ENCODE data around the gene ZNF296. TPM values are rescaled to one million over a fixed set of nuclear protein-coding genes. Genes with fewer than 3 reads are reported as not detected.

ZNF296 gene
- total RNA-seq, 1 experiment from 2014 or later = 9.2 TPM

DNA sequence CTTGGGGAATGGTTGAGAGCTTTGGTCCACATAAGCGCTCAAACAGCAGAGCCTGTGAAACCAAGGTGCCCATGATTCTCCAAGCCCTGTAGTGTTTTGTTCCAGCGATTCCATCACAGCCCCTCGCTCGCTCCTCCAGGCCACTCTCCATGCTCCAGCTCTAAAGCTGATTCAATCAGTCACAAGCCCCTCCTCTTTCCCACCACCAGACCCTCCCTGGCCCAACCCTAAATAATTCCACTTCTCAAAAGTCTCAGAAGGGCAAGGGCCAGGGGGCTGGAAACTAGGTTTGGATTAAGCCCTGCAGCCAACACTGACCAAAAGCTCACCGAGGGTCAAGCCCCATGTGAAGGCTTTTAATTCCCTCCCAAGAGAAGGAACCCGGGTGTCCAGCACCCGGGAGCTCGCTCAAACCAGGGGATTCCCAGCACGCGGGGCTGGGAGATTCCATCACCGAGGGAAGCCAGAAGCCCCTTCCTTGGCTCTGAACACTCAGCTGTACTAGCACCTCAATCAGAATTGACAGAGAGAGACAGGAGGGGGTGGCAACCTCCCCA lies 1.5 kb downstream of the ZNF296 start:
- peaks cover 26 to 35% of the 10 kb centered on the region in 2 experiments for H3K4me1 ChIP-seq (ENCODE audit: control insufficient read depth in 1 of 2, insufficient read depth in 2 of 2, low read length in 2 of 2)
- ChIA-PET POLR2A (no interaction called here), CTCF (no interaction called here), RAD21 (ENCODE audit: low non-redundant PET in 1 of 2, low total read pairs in 2 of 2, uncharacterized antibody in 2 of 2, unreplicated experiment in 2 of 2) (no interaction called here)
- no peak for ATAC-seq
- peaks cover 34% of the 10 kb centered on the region for H3K79me2 ChIP-seq (ENCODE audit: insufficient read depth, low read length)
- DNase-seq (ENCODE audit: low read depth, low spot score) = no peak
- no peaks in the 10 kb centered on the region for H4K20me1 ChIP-seq (ENCODE audit: insufficient read depth)
- TF ChIP-seq ELF1 (IDR thresholded peaks at IDR 0.05; ENCODE audit: borderline replicate concordance, low read depth) = no peak
- no peak overlapping the region for H2AFZ ChIP-seq (ENCODE audit: low read depth, low read length, poor library complexity, severe bottlenecking)
- H3K9me2 ChIP-seq (ENCODE audit: insufficient read depth) = no peaks in the 10 kb centered on the region
- H3K9ac ChIP-seq (ENCODE audit: low read length) = peak overlapping the region; percentile 48
- intact Hi-C loops (cut with micrococcal nuclease) = loop anchor here (5.0 kb wide), 1 partner anchor 262 kb away; no protein-coding TSS in a partner anchor
- no peaks in the 10 kb centered on the region for H3K27me3 ChIP-seq (ENCODE audit: insufficient read depth, low read length)
- peaks cover 8 to 15% of the 10 kb centered on the region in 2 experiments; a peak in 2 of 4 replicates for H3K36me3 ChIP-seq (ENCODE audit: control insufficient read depth in 1 of 2, insufficient read depth in 2 of 2, low read length in 2 of 2)
- no peaks in the 10 kb centered on the region for H3K9me3 ChIP-seq (ENCODE audit: control insufficient read depth in 1 of 2, insufficient read depth in 1 of 2, low read depth in 1 of 2, low read length in 2 of 2)
- H3K4me2 ChIP-seq (ENCODE audit: low read length) = peak overlapping the region; percentile 94
- peak overlapping the region; percentile 34; the same call in 1 of the 2 replicates for H3K27ac ChIP-seq (ENCODE audit: low read depth, low read length)
- BruUV-seq (replicated peaks) = TSS peak; percentile 81
- H3K4me3 ChIP-seq (replicated peaks in 1 of 2; ENCODE audit: low read depth in 1 of 2, low read length in 2 of 2) = peak overlapping the region; percentile 87 to 93

DNA sequence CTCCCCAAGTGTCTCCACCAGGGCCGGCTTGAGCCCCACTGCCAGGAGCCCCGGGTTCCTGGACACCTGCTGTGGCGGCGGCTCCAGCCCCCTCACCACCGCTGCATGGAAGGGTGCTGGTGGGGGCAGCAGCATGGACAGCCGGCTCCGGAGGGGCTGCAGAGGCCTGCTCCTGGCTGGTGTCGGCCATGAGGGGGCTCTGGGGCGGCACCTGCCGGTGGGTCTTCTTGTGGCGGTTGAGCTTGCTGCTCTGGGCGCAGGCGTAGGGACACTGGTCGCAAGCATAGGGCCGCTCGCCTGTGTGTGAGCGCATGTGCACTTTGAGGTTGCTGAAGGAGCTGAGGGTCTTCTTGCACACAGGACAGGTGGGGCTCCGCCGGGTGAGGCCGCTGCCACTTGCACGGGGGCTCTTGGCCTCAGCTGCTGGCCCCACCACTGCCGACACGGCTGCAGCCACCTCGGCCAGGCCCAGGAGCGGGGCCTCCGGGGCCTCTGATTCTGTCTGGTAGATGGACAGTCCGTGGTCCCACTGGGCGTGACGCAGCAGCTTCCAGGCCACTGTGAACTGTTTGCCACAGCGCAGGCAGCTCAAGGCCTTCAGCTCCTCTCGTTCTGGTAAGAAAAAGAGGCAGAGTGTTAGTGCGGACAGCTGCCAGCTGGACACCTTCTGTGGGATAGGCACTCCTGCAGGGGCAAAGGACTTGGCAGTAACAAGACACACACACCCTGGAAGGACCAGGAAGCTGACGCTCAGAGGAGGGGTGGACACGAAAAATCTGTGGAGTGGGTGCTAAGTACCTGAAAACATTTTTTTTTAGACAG lies 4.1 kb downstream of the ZNF296 start:
- Histone ChIP-seq H3K27me3 (ENCODE audit: insufficient read depth, low read length) (no peaks in the 10 kb centered on the region), H3K36me3 (ENCODE audit: control insufficient read depth in 1 of 2, insufficient read depth in 2 of 2, low read length in 2 of 2) (peaks cover 8 to 20% of the 10 kb centered on the region in 2 experiments; a peak in 2 of 4 replicates), H3K4me1 (ENCODE audit: control insufficient read depth in 1 of 2, insufficient read depth in 2 of 2, low read length in 2 of 2) (peaks cover 16 to 17% of the 10 kb centered on the region in 2 experiments), H3K9me2 (ENCODE audit: insufficient read depth) (no peaks in the 10 kb centered on the region), H3K9me3 (ENCODE audit: control insufficient read depth in 1 of 2, insufficient read depth in 1 of 2, low read depth in 1 of 2, low read length in 2 of 2) (no peaks in the 10 kb centered on the region), H4K20me1 (ENCODE audit: insufficient read depth) (no peaks in the 10 kb centered on the region), H3K4me3 (replicated peaks in 1 of 2; ENCODE audit: low read depth in 1 of 2, low read length in 2 of 2) (no peak overlapping the region), H2AFZ (ENCODE audit: low read depth, low read length, poor library complexity, severe bottlenecking) (no peak overlapping the region), H3K4me2 (ENCODE audit: low read length) (no peak overlapping the region), H3K27ac (ENCODE audit: low read depth, low read length) (no peak overlapping the region), H3K9ac (ENCODE audit: low read length) (no peak overlapping the region), H3K79me2 (ENCODE audit: insufficient read depth, low read length) (peaks cover 26% of the 10 kb centered on the region)
- ChIA-PET POLR2A (interaction anchor here (0.9 kb wide), 1 partner anchor 33 kb away, joined by 3 read pairs; the partner anchor contains the start of gene CLASRP), RAD21 (ENCODE audit: low non-redundant PET in 1 of 2, low total read pairs in 2 of 2, uncharacterized antibody in 2 of 2, unreplicated experiment in 2 of 2) (no interaction called here), CTCF (interaction anchor here (0.7 to 1.1 kb wide), 2 partner anchors 12 to 13 kb away, joined by 3 to 5 read pairs; no protein-coding TSS in a partner anchor)
- TF ChIP-seq EGR1 (IDR thresholded peaks at IDR 0.05; ENCODE audit: low read depth) (no peak), ELF1 (IDR thresholded peaks at IDR 0.05; ENCODE audit: borderline replicate concordance, low read depth) (no peak), ZNF274 (IDR thresholded peaks at IDR 0.05; ENCODE audit: low read depth, low read length) (no peak), POLR2AphosphoS5 (IDR thresholded peaks at IDR 0.05; ENCODE audit: low read depth, low read length) (no peak), RAD21 (IDR thresholded peaks at IDR 0.05; ENCODE audit: low read depth) (no peak), POLR2A (IDR thresholded peaks at IDR 0.05; ENCODE audit: borderline replicate concordance, extremely low read depth, insufficient read depth, insufficient read length) (no peak), YY1 (IDR thresholded peaks at IDR 0.05; ENCODE audit: extremely low read depth, insufficient replicate concordance, low read depth, low read length) (no peak), EZH2 (IDR thresholded peaks at IDR 0.05) (no peak)
- BruUV-seq (replicated peaks) = no TSS peak
- DNase-seq (ENCODE audit: low read depth, low spot score) = no peak
- intact Hi-C loops (cut with micrococcal nuclease) = no loop called here
- no peak for ATAC-seq

Data from HCT116 (cell line).